H1 (cell line): ENCODE measurements around the gene LIMA1. TPM values are rescaled to one million over a fixed set of nuclear protein-coding genes. Genes with fewer than 3 reads are reported as not detected.
A peak's percentile ranks its signal among the peaks of the same experiment; 100 is the strongest.

Experiments used
- CTCF ChIA-PET: fragments of 300-600 bp; sonication (Branson Sonifier 250); formaldehyde crosslinking; loops from one replicate; lab custom pipeline; 2021; ENCODE audit not compliant: partially characterized antibody; lab: Charles Lee
- POLR2A ChIA-PET: fragments of 300-600 bp; sonication (Branson Sonifier 250); formaldehyde crosslinking; loops from one replicate; lab custom pipeline; 2021; ENCODE audit warnings: inconsistent platforms; ENCODE audit not compliant: partially characterized antibody; lab: Charles Lee
- DNase-seq, 2 experiments: peaks; one replicate each; pipeline versions ENCODE4 v3.0.0 to v3.0.0-alpha.2; 2010 to 2022; ENCODE audit warnings: low spot score in 2 of 2, low read depth in 1 of 2, mixed read lengths in 1 of 2
- FAIRE-seq: peaks from 2 replicates; lab custom pipeline; 2011; peaks lifted over from hg19 to GRCh38; lab: Jason Lieb, UNC
- H2AFZ ChIP-seq: 2 replicates; pipeline ENCODE4 v1.8.1; 2012; ENCODE audit warnings: low read length, inconsistent platforms
- H2AK5ac ChIP-seq: 2 replicates; pipeline ENCODE4 v1.6.1; 2013; ENCODE audit warnings: low read depth, low read length
- H2BK120ac ChIP-seq: replicated peaks from 2 replicates; pipeline ENCODE3; 2013; ENCODE audit warnings: low read depth, low read length, inconsistent platforms
- H2BK12ac ChIP-seq: 2 replicates; pipeline ENCODE4 v1.6.1; 2013; ENCODE audit warnings: low read depth, low read length
- H2BK15ac ChIP-seq: 2 replicates; pipeline ENCODE4 v1.6.1; 2013; ENCODE audit warnings: low read length
- H2BK20ac ChIP-seq: 2 replicates; pipeline ENCODE4 v1.6.1; 2013; ENCODE audit warnings: low read length
- H2BK5ac ChIP-seq: 2 replicates; pipeline ENCODE4 v1.6.1; 2013; ENCODE audit warnings: low read depth, low read length
- H3K14ac ChIP-seq: 2 replicates; pipeline ENCODE4 v1.6.1; 2013; ENCODE audit warnings: inconsistent platforms; ENCODE audit not compliant: insufficient read length
- H3K18ac ChIP-seq: 2 replicates; pipeline ENCODE4 v1.6.1; 2013; ENCODE audit warnings: low read length; ENCODE audit errors: extremely low read depth
- H3K23ac ChIP-seq: 2 replicates; pipeline ENCODE4 v1.6.1; 2013; ENCODE audit warnings: inconsistent platforms; ENCODE audit not compliant: insufficient read length
- H3K23me2 ChIP-seq: 2 replicates; pipeline ENCODE4 v1.6.1; 2013; ENCODE audit warnings: low read depth, low read length
- H3K27ac ChIP-seq: 2 replicates; pipeline ENCODE4 v1.6.1; 2011; ENCODE audit warnings: low read depth, low read length, inconsistent platforms
- H3K27me3 ChIP-seq, 4 experiments: replicated peaks in 1 of 4; 1 replicate in 1 of 4; 2 replicates in 3 of 4; pipeline versions ENCODE4 v1.6.1 to v1.8.1; 2011 to 2013; ENCODE audit warnings: low read length in 3 of 4, mild to moderate bottlenecking in 3 of 4, inconsistent platforms in 2 of 4, mixed read lengths in 2 of 4, moderate library complexity in 1 of 4; ENCODE audit not compliant: control insufficient read depth in 3 of 4, insufficient read depth in 3 of 4; ENCODE audit errors: extremely low read depth in 1 of 4
- H3K36me3 ChIP-seq, 4 experiments: 2 replicates each; pipeline versions ENCODE4 v1.6.1 to v1.8.1; 2011 to 2013; ENCODE audit warnings: mild to moderate bottlenecking in 4 of 4, low read length in 3 of 4, moderate library complexity in 2 of 4, control low read depth in 1 of 4, inconsistent platforms in 1 of 4; ENCODE audit not compliant: insufficient read depth in 4 of 4, control insufficient read depth in 2 of 4
- H3K4ac ChIP-seq: replicated peaks from 2 replicates; pipeline ENCODE3; 2013; ENCODE audit warnings: low read length, low read depth, mixed read lengths, inconsistent platforms; ENCODE audit not compliant: insufficient read length
- H3K4me1 ChIP-seq, 4 experiments: replicated peaks in 1 of 4; 1 replicate in 1 of 4; 2 replicates in 3 of 4; pipeline versions ENCODE4 v1.6.1 to v1.8.1; 2011 to 2013; ENCODE audit warnings: low read length in 3 of 4, inconsistent platforms in 2 of 4, mixed read lengths in 1 of 4; ENCODE audit not compliant: insufficient read depth in 4 of 4, control insufficient read depth in 3 of 4
- H3K4me2 ChIP-seq, 2 experiments: 2 replicates each; pipeline versions ENCODE4 v1.6.1 to v1.8.1; 2011 to 2013; ENCODE audit warnings: low read depth in 2 of 2, low read length in 2 of 2, control low read depth in 1 of 2, inconsistent platforms in 1 of 2, mild to moderate bottlenecking in 1 of 2; ENCODE audit not compliant: insufficient read depth in 1 of 2
- H3K4me3 ChIP-seq, 4 experiments: fragments of 200-600, 300-600 bp in 1 of 4; sonication (generic), shearing (Covaris generic), sonication (Bioruptor Twin) in 1 of 4; 2 replicates each; pipeline versions ENCODE4 v1.5.1 to v1.8.1; 2011 to 2016; ENCODE audit warnings: low read length in 4 of 4, low read depth in 3 of 4, control low read depth in 2 of 4, inconsistent platforms in 2 of 4, mild to moderate bottlenecking in 2 of 4, mixed read lengths in 1 of 4, moderate library complexity in 1 of 4; ENCODE audit not compliant: insufficient read depth in 2 of 4; ENCODE audit errors: extremely low read depth in 1 of 4
- H3K56ac ChIP-seq: replicated peaks from 2 replicates; pipeline ENCODE3; 2013; ENCODE audit warnings: low read depth, mild to moderate bottlenecking, mixed read lengths, low read length, inconsistent platforms; ENCODE audit not compliant: insufficient read length
- H3K79me1 ChIP-seq: 2 replicates; pipeline ENCODE4 v1.6.1; 2013; ENCODE audit warnings: low read depth, low read length, control low read depth
- H3K79me2 ChIP-seq, 2 experiments: 2 replicates each; pipeline versions ENCODE4 v1.6.1 to v1.8.1; 2012 to 2013; ENCODE audit warnings: low read length in 2 of 2, mild to moderate bottlenecking in 2 of 2, inconsistent platforms in 1 of 2; ENCODE audit not compliant: insufficient read depth in 2 of 2, control insufficient read depth in 1 of 2
- H3K9ac ChIP-seq, 4 experiments: replicated peaks in 1 of 4; 1 replicate in 1 of 4; 2 replicates in 3 of 4; pipeline versions ENCODE4 v1.6.1 to v1.8.1; 2011 to 2013; ENCODE audit warnings: low read depth in 3 of 4, low read length in 3 of 4, control low read depth in 2 of 4, mild to moderate bottlenecking in 2 of 4, moderate library complexity in 2 of 4, inconsistent platforms in 1 of 4; ENCODE audit errors: extremely low read depth in 1 of 4
- H3K9me3 ChIP-seq, 2 experiments: 2 replicates each; pipeline versions ENCODE4 v1.6.1 to v1.8.1; 2012 to 2013; ENCODE audit warnings: mild to moderate bottlenecking in 2 of 2, moderate library complexity in 2 of 2, control low read depth in 1 of 2, inconsistent platforms in 1 of 2, low read depth in 1 of 2, low read length in 1 of 2, mixed read lengths in 1 of 2; ENCODE audit not compliant: insufficient read depth in 2 of 2
- H4K20me1 ChIP-seq, 2 experiments: replicated peaks in 1 of 2; 2 replicates each; pipeline versions ENCODE3 to v1.8.1; 2011 to 2013; ENCODE audit warnings: inconsistent platforms in 2 of 2, low read length in 2 of 2, mild to moderate bottlenecking in 1 of 2; ENCODE audit not compliant: insufficient read depth in 2 of 2, control insufficient read depth in 1 of 2
- H4K5ac ChIP-seq: 2 replicates; pipeline ENCODE4 v1.6.1; 2013; ENCODE audit warnings: low read length, low read depth, mixed read lengths, inconsistent platforms; ENCODE audit not compliant: insufficient read length
- H4K8ac ChIP-seq: 2 replicates; pipeline ENCODE4 v1.8.0; 2013; ENCODE audit warnings: mild to moderate bottlenecking, moderate library complexity, low read length, inconsistent platforms; ENCODE audit not compliant: insufficient read depth; ENCODE audit errors: extremely low read depth
- H4K91ac ChIP-seq: replicated peaks from 2 replicates; pipeline ENCODE3; 2013; ENCODE audit warnings: low read length, mixed read lengths, inconsistent platforms; ENCODE audit not compliant: insufficient read length
- BRCA1 ChIP-seq: IDR thresholded peaks from 2 replicates; pipeline ENCODE4 v1.6.1; 2012; ENCODE audit warnings: low read depth, low read length, improper control_type of control experiment
- CEBPB ChIP-seq: IDR thresholded peaks from 2 replicates; pipeline ENCODE4 v1.6.1; 2012; ENCODE audit warnings: low read depth, low read length
- HDAC6 ChIP-seq: IDR thresholded peaks from one replicate; pipeline ENCODE4 v1.7.1; 2012; ENCODE audit warnings: low read depth, mild to moderate bottlenecking, inconsistent platforms, low read length, moderate library complexity
- JUN ChIP-seq: IDR thresholded peaks from 2 replicates; pipeline ENCODE4 v1.6.1; 2011; ENCODE audit warnings: low read depth, mild to moderate bottlenecking, improper control_type of control experiment, low read length
- POLR2A ChIP-seq, 2 experiments: IDR thresholded peaks; 1 replicate in 1 of 2; 2 replicates in 1 of 2; pipeline ENCODE4 v1.6.1; 2011; ENCODE audit warnings: low read depth in 2 of 2, low read length in 2 of 2, mild to moderate bottlenecking in 2 of 2; ENCODE audit errors: control extremely low read depth in 1 of 2
- POLR2AphosphoS5 ChIP-seq: IDR thresholded peaks from 2 replicates; pipeline ENCODE4 v1.6.1; 2011; ENCODE audit warnings: low read depth, low read length
- SIN3A ChIP-seq, 2 experiments: IDR thresholded peaks in 1 of 2; conservative IDR thresholded peaks in 1 of 2; 2 replicates each; pipeline ENCODE4 v1.6.1; 2011 to 2012; ENCODE audit warnings: low read length in 2 of 2, improper control_type of control experiment in 1 of 2, low read depth in 1 of 2, mild to moderate bottlenecking in 1 of 2
- SRF ChIP-seq: IDR thresholded peaks from 2 replicates; pipeline ENCODE4 v1.6.1; 2011; ENCODE audit warnings: mild to moderate bottlenecking, low read depth, low read length, moderate library complexity
- TAF1 ChIP-seq: IDR thresholded peaks from 2 replicates; pipeline ENCODE4 v1.6.1; 2011; ENCODE audit warnings: mild to moderate bottlenecking, low read depth, low read length
- TBP ChIP-seq: IDR thresholded peaks from 2 replicates; pipeline ENCODE4 v1.6.1; 2011; ENCODE audit warnings: low read depth, low read length, improper control_type of control experiment
- USF2 ChIP-seq: IDR thresholded peaks from 2 replicates; pipeline ENCODE4 v1.6.1; 2011; ENCODE audit warnings: low read length, improper control_type of control experiment
- YY1 ChIP-seq: IDR thresholded peaks from 2 replicates; pipeline ENCODE4 v1.6.1; 2011; ENCODE audit warnings: low read depth, mild to moderate bottlenecking, low read length
- WGBS, 2 experiments: shearing (Covaris generic) in 1 of 2; methylation state at CpG; one replicate each; pipeline versions ENCODE4 v1.1.6 to v1.1.7; 2013 to 2015; ENCODE audit warnings: low lambda C conversion rate in 2 of 2, mixed read lengths in 2 of 2, inconsistent platforms in 1 of 2, low coverage in 1 of 2, missing lambda C conversion rate in 1 of 2; ENCODE audit not compliant: insufficient replicate concordance in 2 of 2, insufficient coverage in 1 of 2, insufficient read length in 1 of 2; ENCODE audit errors: extremely low coverage in 1 of 2, missing lambda C conversion rate in 1 of 2; 5-methylcytosine and 5-hydroxymethylcytosine counted together
- polyA plus RNA-seq, 7 experiments: library from polyadenylated mRNA; depleted of rRNA in 3 of 7; stranded (reverse) in 5 of 7; unstranded in 2 of 7; fragments of >200 nt in 5 of 7; fragments of 200-250 nt in 2 of 7; gene quantifications; 1 replicate in 5 of 7; 2 replicates in 1 of 7; 4 replicates in 1 of 7; pipeline versions ENCODE4 v1.2.1 to v1.2.3, GENCODE V29; 2011 to 2013; ENCODE audit warnings: missing spikeins in 2 of 7, mixed read lengths in 2 of 7
- total RNA-seq: library from RNA; stranded (reverse); fragmentation: NEBNext Ultra II Directional; extraction: Animal tissue kit (Norgen Biotek cat#: 25700); gene quantifications from 2 replicates; pipeline ENCODE4 v1.2.1, GENCODE V29; 2021

LIMA1 gene
- total and polyA plus RNA-seq, 2 of the 8 experiments (the other 6 are each of a cell fraction or from before 2014, with no cell fraction given) = 12.7 to 47.6 TPM

- peak overlapping the region in 3 of 4 experiments; percentile 60 to 73 (median 67); a peak in 6 of 7 replicates for H3K9ac ChIP-seq
- no peaks in the 10 kb centered on the region for H3K9me3 ChIP-seq
- H3K79me2 ChIP-seq = peaks cover 0 to 44% of the 10 kb centered on the region in 2 experiments; a peak in 2 of 4 replicates
- TF ChIP-seq HDAC6 (no peak), CEBPB (no peak), TAF1 (peak; percentile 70), SIN3A (conservative IDR thresholded peaks at IDR 0.05 in 1 of 2, IDR thresholded peaks at IDR 0.05 in 1 of 2; ENCODE audit: low read depth in 1 of 2, low read length in 2 of 2) (peak; percentile 17 to 75; a peak in 2 of 4 replicates), JUN (no peak), YY1 (no peak), POLR2AphosphoS5 (peak; percentile 70; the same call in 1 of the 2 replicates), TBP (peak; percentile 71), BRCA1 (no peak), SRF (peak; percentile 99), POLR2A (IDR thresholded peaks at IDR 0.05; ENCODE audit: control extremely low read depth in 1 of 2, low read depth in 2 of 2, low read length in 2 of 2) (peak; percentile 71 to 85; a peak in 2 of 3 replicates), USF2 (no peak)
Measured at GRCh38 chr12:50222275-50222783, 61.0 kb downstream of the LIMA1 start.

More at GRCh38 chr12:50222275-50222783, 61.0 kb downstream of the LIMA1 start:
- H3K23ac ChIP-seq = no peak overlapping the region
- ChIA-PET CTCF (interaction anchor here (0.5 to 3.1 kb wide), 10 partner anchors 10 to 1318 kb away, joined by 3 to 8 read pairs (median 3); partner anchors contain the start of gene LIMA1), POLR2A (interaction anchor here (0.6 to 2.3 kb wide), 10 partner anchors 11 to 137 kb away, joined by 3 to 7 read pairs (median 4); partner anchors contain the start of genes COX14, LIMA1 and SMARCD1)
- H2AK5ac ChIP-seq = no peak overlapping the region
- 0 out of 2 replicates have a peak overlapping the region, but pooled peaks have one; percentile 35 for H2AFZ ChIP-seq
- peak overlapping the region; percentile 83 for H2BK12ac ChIP-seq
- peak overlapping the region; percentile 32 for H3K4ac ChIP-seq
- H3K36me3 ChIP-seq = no peaks in the 10 kb centered on the region
- FAIRE-seq = no peak
- H2BK120ac ChIP-seq = peak overlapping the region; percentile 87
- no peaks in the 10 kb centered on the region for H4K20me1 ChIP-seq
- peak overlapping the region; percentile 48; the same call in 1 of the 2 replicates for H3K27ac ChIP-seq
- H4K8ac ChIP-seq = no peak overlapping the region
- H4K91ac ChIP-seq = peak overlapping the region; percentile 81
- peaks cover 3% of the 10 kb centered on the region; the same call in 1 of the 2 replicates for H3K79me1 ChIP-seq
- peak overlapping the region; percentile 73 for H4K5ac ChIP-seq
- peaks cover 0 to 5% (median 1%) of the 10 kb centered on the region in 4 experiments; a peak in 3 of 7 replicates for H3K4me1 ChIP-seq
- H3K14ac ChIP-seq = no peak overlapping the region
- peak overlapping the region; percentile 90 for H3K18ac ChIP-seq
- H2BK15ac ChIP-seq = 0 out of 2 replicates have a peak overlapping the region, but pooled peaks have one; percentile 76
- H2BK20ac ChIP-seq = no peak overlapping the region
- WGBS, 2 experiments = 11% methylated on average over 5 of the region's 5 CpGs; no CpG with 5 or more reads in 1 of the 2 experiments
- no peak for DNase-seq
- no peak overlapping the region for H3K56ac ChIP-seq
- peaks cover 4% of the 10 kb centered on the region for H3K23me2 ChIP-seq
- H3K4me2 ChIP-seq = peak overlapping the region; percentile 76 to 88
- H3K27me3 ChIP-seq = no peaks in the 10 kb centered on the region
- H3K4me3 ChIP-seq = peak overlapping the region; percentile 37 to 70 (median 56); a peak in 7 of 8 replicates
- peak overlapping the region; percentile 64 for H2BK5ac ChIP-seq
